IPS-15b (cell line): ENCODE data around the gene GALNT16.
A peak's percentile ranks its signal among the peaks of the same experiment; 100 is the strongest.

Experiments used
- H3K27me3 ChIP-seq: one replicate; pipeline ENCODE4 v1.6.1; 2013; ENCODE audit warnings: low read length; ENCODE audit not compliant: control insufficient read depth, insufficient read depth
- H3K36me3 ChIP-seq: one replicate; pipeline ENCODE4 v1.6.1; 2013; ENCODE audit warnings: low read length; ENCODE audit not compliant: control insufficient read depth, insufficient read depth
- H3K4me1 ChIP-seq: one replicate; pipeline ENCODE4 v1.6.1; 2013; ENCODE audit warnings: mild to moderate bottlenecking, low read length; ENCODE audit not compliant: control insufficient read depth, insufficient read depth
- H3K4me3 ChIP-seq: one replicate; pipeline ENCODE4 v1.5.1; 2013; ENCODE audit warnings: low read depth, low read length
- H3K9ac ChIP-seq: one replicate; pipeline ENCODE4 v1.6.1; 2013; ENCODE audit warnings: low read depth, mild to moderate bottlenecking, low read length
- H3K9me3 ChIP-seq: one replicate; pipeline ENCODE4 v1.6.1; 2013; ENCODE audit warnings: mild to moderate bottlenecking, low read length; ENCODE audit not compliant: control insufficient read depth, insufficient read depth

The GALNT16 gene

GRCh38 chr14:69260861-69261564 is 1.1 kb downstream of the GALNT16 start:
- Histone ChIP-seq H3K9me3 (no peaks in the 10 kb centered on the region), H3K4me3 (peak overlapping the region; percentile 72), H3K4me1 (peaks cover 9% of the 10 kb centered on the region), H3K27me3 (peaks cover 40% of the 10 kb centered on the region), H3K9ac (peak overlapping the region; percentile 8), H3K36me3 (no peaks in the 10 kb centered on the region)

GRCh38 chr14:69261761-69262331 is 1.9 kb downstream of the GALNT16 start:
- peak overlapping the region; percentile 72 for H3K4me3 ChIP-seq
- no peaks in the 10 kb centered on the region for H3K36me3 ChIP-seq
- H3K9me3 ChIP-seq = no peaks in the 10 kb centered on the region
- peaks cover 9% of the 10 kb centered on the region for H3K4me1 ChIP-seq
- H3K9ac ChIP-seq = no peak overlapping the region
- H3K27me3 ChIP-seq = peaks cover 38% of the 10 kb centered on the region

- Histone ChIP-seq H3K9me3 (no peaks in the 10 kb centered on the region), H3K9ac (no peak overlapping the region), H3K36me3 (no peaks in the 10 kb centered on the region), H3K4me3 (no peak overlapping the region), H3K4me1 (peaks cover 9% of the 10 kb centered on the region), H3K27me3 (peaks cover 31% of the 10 kb centered on the region)
These were observed 2.6 kb downstream of the GALNT16 start for GRCh38 chr14:69262516-69262915.

GRCh38 chr14:69263364-69263763 is 3.4 kb downstream of the GALNT16 start:
- H3K9ac ChIP-seq = no peak overlapping the region
- H3K36me3 ChIP-seq = no peaks in the 10 kb centered on the region
- peaks cover 9% of the 10 kb centered on the region for H3K4me1 ChIP-seq
- H3K27me3 ChIP-seq = peaks cover 23% of the 10 kb centered on the region
- no peak overlapping the region for H3K4me3 ChIP-seq
- no peaks in the 10 kb centered on the region for H3K9me3 ChIP-seq

- Histone ChIP-seq H3K9ac (no peak overlapping the region), H3K4me1 (peaks cover 9% of the 10 kb centered on the region), H3K36me3 (no peaks in the 10 kb centered on the region), H3K27me3 (peaks cover 19% of the 10 kb centered on the region), H3K9me3 (no peaks in the 10 kb centered on the region), H3K4me3 (no peak overlapping the region)
These were observed 3.8 kb downstream of the GALNT16 start for GRCh38 chr14:69263771-69264170.

GRCh38 chr14:69266572-69267345 is 6.8 kb downstream of the GALNT16 start:
- Histone ChIP-seq H3K9ac (no peak overlapping the region), H3K4me3 (no peak overlapping the region), H3K9me3 (no peaks in the 10 kb centered on the region), H3K36me3 (no peaks in the 10 kb centered on the region), H3K4me1 (peaks cover 7% of the 10 kb centered on the region), H3K27me3 (peaks cover 7% of the 10 kb centered on the region)

GRCh38 chr14:69267492-69267891 is 7.5 kb downstream of the GALNT16 start:
- no peaks in the 10 kb centered on the region for H3K9me3 ChIP-seq
- H3K4me1 ChIP-seq = no peaks in the 10 kb centered on the region
- no peaks in the 10 kb centered on the region for H3K27me3 ChIP-seq
- H3K36me3 ChIP-seq = no peaks in the 10 kb centered on the region
- no peak overlapping the region for H3K9ac ChIP-seq
- H3K4me3 ChIP-seq = no peak overlapping the region

- no peak overlapping the region for H3K4me3 ChIP-seq
- no peaks in the 10 kb centered on the region for H3K36me3 ChIP-seq
- no peaks in the 10 kb centered on the region for H3K4me1 ChIP-seq
- H3K27me3 ChIP-seq = no peaks in the 10 kb centered on the region
- no peaks in the 10 kb centered on the region for H3K9me3 ChIP-seq
- H3K9ac ChIP-seq = no peak overlapping the region
These were observed 8.3 kb downstream of the GALNT16 start for GRCh38 chr14:69268223-69268622.

GRCh38 chr14:69268763-69269162 is 8.8 kb downstream of the GALNT16 start:
- no peaks in the 10 kb centered on the region for H3K9me3 ChIP-seq
- no peak overlapping the region for H3K9ac ChIP-seq
- H3K4me3 ChIP-seq = no peak overlapping the region
- no peaks in the 10 kb centered on the region for H3K27me3 ChIP-seq
- no peaks in the 10 kb centered on the region for H3K36me3 ChIP-seq
- no peaks in the 10 kb centered on the region for H3K4me1 ChIP-seq

- no peaks in the 10 kb centered on the region for H3K36me3 ChIP-seq
- no peaks in the 10 kb centered on the region for H3K9me3 ChIP-seq
- no peak overlapping the region for H3K9ac ChIP-seq
- no peak overlapping the region for H3K4me3 ChIP-seq
- no peaks in the 10 kb centered on the region for H3K4me1 ChIP-seq
- H3K27me3 ChIP-seq = no peaks in the 10 kb centered on the region
These were observed 9.4 kb downstream of the GALNT16 start for GRCh38 chr14:69269381-69269780.

GRCh38 chr14:69270097-69270496 is 10.1 kb downstream of the GALNT16 start:
- Histone ChIP-seq H3K27me3 (no peaks in the 10 kb centered on the region), H3K4me1 (no peaks in the 10 kb centered on the region)

More at GRCh38 chr14:69270097-69270496, 10.1 kb downstream of the GALNT16 start:
- Histone ChIP-seq H3K36me3 (no peaks in the 10 kb centered on the region), H3K9ac (no peak overlapping the region), H3K9me3 (no peaks in the 10 kb centered on the region), H3K4me3 (no peak overlapping the region)
